ENCODE data around the gene SCART1.

SCART1 gene

DNA sequence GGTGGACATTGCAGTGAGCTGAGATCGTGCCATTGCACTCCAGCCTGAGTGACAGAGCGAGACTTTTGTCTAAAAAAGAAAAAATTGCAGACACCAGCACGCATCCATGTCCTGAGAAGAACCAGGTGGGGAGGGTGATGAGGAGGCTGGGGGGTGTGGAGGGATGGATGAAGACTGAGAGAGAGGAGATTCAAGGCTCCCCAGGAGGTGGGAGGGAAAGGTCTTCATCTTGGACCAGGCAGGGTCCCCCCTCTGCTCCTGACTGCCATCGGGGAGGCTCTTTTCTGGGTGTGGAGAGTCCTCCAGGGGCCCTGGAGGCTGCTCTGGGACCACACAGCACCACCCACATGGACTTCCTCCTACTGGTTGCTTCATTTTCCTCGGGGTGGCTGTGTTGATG lies 1.5 kb downstream of the SCART1 start:
- Histone ChIP-seq H3K4me1 (no peaks in the 10 kb centered on the region), H3K4me2 (ENCODE audit: low read length) (no peak overlapping the region), H2AFZ (no peak overlapping the region), H3K27ac (no peak overlapping the region), H3K4me3 (ENCODE audit: low read depth, low read length) (no peak overlapping the region), H3K36me3 (ENCODE audit: control insufficient read depth, insufficient read depth, low read length) (no peaks in the 10 kb centered on the region), H3K79me2 (no peaks in the 10 kb centered on the region), H3K9ac (no peak overlapping the region), H3K9me3 (ENCODE audit: control insufficient read depth, low read length) (no peaks in the 10 kb centered on the region), H3K27me3 (ENCODE audit: control insufficient read depth, insufficient read depth, low read length) (no peaks in the 10 kb centered on the region)
- TF ChIP-seq, protein P1, sequence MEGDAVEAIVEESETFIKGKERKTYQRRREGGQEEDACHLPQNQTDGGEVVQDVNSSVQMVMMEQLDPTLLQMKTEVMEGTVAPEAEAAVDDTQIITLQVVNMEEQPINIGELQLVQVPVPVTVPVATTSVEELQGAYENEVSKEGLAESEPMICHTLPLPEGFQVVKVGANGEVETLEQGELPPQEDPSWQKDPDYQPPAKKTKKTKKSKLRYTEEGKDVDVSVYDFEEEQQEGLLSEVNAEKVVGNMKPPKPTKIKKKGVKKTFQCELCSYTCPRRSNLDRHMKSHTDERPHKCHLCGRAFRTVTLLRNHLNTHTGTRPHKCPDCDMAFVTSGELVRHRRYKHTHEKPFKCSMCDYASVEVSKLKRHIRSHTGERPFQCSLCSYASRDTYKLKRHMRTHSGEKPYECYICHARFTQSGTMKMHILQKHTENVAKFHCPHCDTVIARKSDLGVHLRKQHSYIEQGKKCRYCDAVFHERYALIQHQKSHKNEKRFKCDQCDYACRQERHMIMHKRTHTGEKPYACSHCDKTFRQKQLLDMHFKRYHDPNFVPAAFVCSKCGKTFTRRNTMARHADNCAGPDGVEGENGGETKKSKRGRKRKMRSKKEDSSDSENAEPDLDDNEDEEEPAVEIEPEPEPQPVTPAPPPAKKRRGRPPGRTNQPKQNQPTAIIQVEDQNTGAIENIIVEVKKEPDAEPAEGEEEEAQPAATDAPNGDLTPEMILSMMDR (IDR thresholded peaks at IDR 0.05) = no peak

DNA sequence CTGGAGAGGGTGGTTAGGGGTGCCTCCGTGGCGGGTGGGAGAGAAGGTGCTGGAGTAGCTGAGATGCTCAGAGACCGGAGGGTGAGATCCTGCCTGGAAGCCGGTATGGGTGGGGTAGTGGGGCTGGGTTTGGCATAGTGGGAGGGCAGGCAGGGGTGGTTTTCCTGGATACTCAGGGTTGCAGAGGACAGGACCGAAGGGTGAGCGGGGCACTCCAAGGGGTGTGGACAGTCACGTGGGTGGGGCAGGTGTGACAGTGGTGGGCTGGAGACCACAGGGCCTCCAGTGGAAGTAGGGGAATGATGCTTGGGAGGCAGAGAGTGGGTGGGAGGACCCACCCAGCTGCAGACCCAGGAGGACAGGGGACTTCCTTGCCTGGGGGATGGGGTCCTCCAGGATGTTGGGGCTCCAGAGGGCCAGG lies 1.9 kb downstream of the SCART1 start:
- H3K36me3 ChIP-seq (ENCODE audit: control insufficient read depth, insufficient read depth, low read length) = no peaks in the 10 kb centered on the region
- H3K9me3 ChIP-seq (ENCODE audit: control insufficient read depth, low read length) = no peaks in the 10 kb centered on the region
- no peak overlapping the region for H3K9ac ChIP-seq
- no peaks in the 10 kb centered on the region for H3K79me2 ChIP-seq
- H3K27me3 ChIP-seq (ENCODE audit: control insufficient read depth, insufficient read depth, low read length) = no peaks in the 10 kb centered on the region
- H3K4me3 ChIP-seq (ENCODE audit: low read depth, low read length) = no peak overlapping the region
- TF ChIP-seq, protein P1 (IDR thresholded peaks at IDR 0.05) = no peak
- H3K27ac ChIP-seq = no peak overlapping the region
- no peak overlapping the region for H2AFZ ChIP-seq
- H3K4me2 ChIP-seq (ENCODE audit: low read length) = no peak overlapping the region
- H3K4me1 ChIP-seq = no peaks in the 10 kb centered on the region

DNA sequence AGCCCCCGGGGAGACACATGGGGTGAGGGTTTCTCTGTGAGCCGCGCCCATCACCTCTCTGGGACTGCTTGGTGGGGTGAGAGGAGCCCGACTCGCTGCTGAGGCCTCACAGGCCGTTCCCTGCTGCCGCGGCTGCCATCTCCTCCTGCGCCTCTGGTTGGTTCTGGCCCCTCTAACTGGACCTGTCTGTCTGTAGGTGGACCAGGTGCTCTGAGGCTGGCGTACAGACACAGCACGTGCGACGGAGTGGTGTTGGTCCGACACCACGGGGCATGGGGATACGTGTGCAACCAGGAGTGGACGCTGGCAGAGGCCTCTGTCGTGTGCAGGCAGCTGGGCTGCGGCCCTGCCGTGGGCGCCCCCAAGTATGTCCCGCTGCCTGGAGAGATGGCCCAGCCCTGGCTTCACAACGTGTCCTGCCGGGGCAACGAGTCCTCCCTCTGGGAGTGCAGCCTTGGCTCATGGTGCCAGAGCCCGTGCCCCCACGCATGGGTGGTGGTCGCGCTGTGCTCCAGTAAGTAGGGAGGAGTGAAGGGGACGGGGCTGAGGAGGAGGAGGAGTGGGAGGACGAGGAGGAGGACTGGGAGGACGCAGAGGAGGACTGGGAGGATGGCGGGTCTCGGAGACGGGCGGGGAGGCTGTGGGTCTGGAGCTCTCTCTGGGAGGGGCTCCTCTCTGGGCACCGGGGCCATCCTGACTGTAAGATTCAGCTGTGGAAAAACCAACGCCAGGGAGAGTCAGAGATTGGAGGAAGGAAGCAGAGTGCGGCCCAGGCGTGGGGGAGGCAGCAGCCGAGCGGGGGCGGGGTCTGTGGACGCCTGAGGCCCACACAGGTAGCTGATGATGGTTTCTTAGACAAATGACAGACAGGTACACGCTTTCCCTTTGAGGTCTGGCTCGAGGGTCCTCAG lies 2.6 kb downstream of the SCART1 start:
- no peak overlapping the region for H3K9ac ChIP-seq
- no peak overlapping the region for H2AFZ ChIP-seq
- H3K79me2 ChIP-seq = no peaks in the 10 kb centered on the region
- no peaks in the 10 kb centered on the region for H3K9me3 ChIP-seq (ENCODE audit: control insufficient read depth, low read length)
- H3K4me3 ChIP-seq (ENCODE audit: low read depth, low read length) = no peak overlapping the region
- H3K27me3 ChIP-seq (ENCODE audit: control insufficient read depth, insufficient read depth, low read length) = no peaks in the 10 kb centered on the region
- TF ChIP-seq, protein P1 (IDR thresholded peaks at IDR 0.05) = no peak
- no peaks in the 10 kb centered on the region for H3K4me1 ChIP-seq
- H3K27ac ChIP-seq = no peak overlapping the region
- no peaks in the 10 kb centered on the region for H3K36me3 ChIP-seq (ENCODE audit: control insufficient read depth, insufficient read depth, low read length)
- no peak overlapping the region for H3K4me2 ChIP-seq (ENCODE audit: low read length)

DNA sequence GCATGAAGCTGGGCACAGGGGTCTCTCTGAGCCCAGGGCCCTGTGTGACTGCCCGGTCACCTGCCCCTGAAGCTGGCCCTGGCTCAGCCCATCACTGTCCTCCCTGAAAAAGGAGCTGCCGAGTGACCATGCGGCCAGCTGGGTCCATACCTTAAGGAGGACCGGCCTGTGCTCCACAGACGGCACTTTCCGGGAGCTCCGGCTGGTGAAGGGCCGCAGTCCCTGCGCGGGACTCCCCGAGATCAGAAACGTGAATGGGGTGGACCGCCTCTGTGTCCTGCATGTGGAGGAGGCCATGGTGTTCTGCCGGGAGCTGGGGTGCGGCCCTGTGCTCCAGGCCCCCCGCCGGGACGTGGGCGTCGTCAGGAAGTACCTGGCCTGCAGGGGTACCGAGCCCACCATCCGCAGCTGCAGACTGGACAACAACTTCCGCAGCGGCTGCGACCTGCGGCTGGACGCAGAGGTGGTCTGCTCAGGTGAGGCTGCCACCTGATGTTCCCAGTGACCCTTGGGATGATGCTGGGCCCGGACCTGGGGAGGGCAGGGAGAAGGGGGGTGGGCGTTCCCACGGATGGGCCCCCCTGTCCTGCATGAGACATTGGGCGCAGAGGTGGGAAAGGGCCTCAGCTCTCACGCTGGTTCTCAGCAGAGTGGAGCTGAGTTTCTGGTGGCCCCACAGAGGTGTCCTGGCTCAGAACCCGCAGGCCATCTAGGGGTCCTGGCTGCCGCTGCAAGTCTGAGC lies 3.5 kb downstream of the SCART1 start:
- Histone ChIP-seq H3K36me3 (ENCODE audit: control insufficient read depth, insufficient read depth, low read length) (no peaks in the 10 kb centered on the region), H2AFZ (no peak overlapping the region), H3K9me3 (ENCODE audit: control insufficient read depth, low read length) (no peaks in the 10 kb centered on the region), H3K27me3 (ENCODE audit: control insufficient read depth, insufficient read depth, low read length) (no peaks in the 10 kb centered on the region), H3K4me1 (no peaks in the 10 kb centered on the region), H3K4me2 (ENCODE audit: low read length) (no peak overlapping the region), H3K27ac (no peak overlapping the region), H3K4me3 (ENCODE audit: low read depth, low read length) (no peak overlapping the region), H3K79me2 (no peaks in the 10 kb centered on the region), H3K9ac (no peak overlapping the region)
- TF ChIP-seq, protein P1 (IDR thresholded peaks at IDR 0.05) = no peak
